H9 (cell line): ENCODE measurements around the gene CBX1. TPM values are rescaled to one million over a fixed set of nuclear protein-coding genes. Genes with fewer than 3 reads are reported as not detected.

Experiments used
- DNase-seq: peaks from one replicate; pipeline ENCODE4 v3.0.0-alpha.2; 2017
- H2AFZ ChIP-seq: one replicate; pipeline ENCODE4 v1.6.1; 2013; ENCODE audit warnings: mild to moderate bottlenecking, low read length, control low read depth, moderate library complexity
- H2AK5ac ChIP-seq: 2 replicates; pipeline ENCODE4 v1.6.1; 2013; ENCODE audit warnings: low read length, control low read depth, mixed read lengths; ENCODE audit not compliant: insufficient read length
- H2BK120ac ChIP-seq: one replicate; pipeline ENCODE4 v1.6.1; 2013; ENCODE audit warnings: low read depth, mild to moderate bottlenecking, low read length, control low read depth, inconsistent platforms; ENCODE audit not compliant: poor library complexity, severe bottlenecking
- H2BK12ac ChIP-seq: 2 replicates; pipeline ENCODE4 v1.6.1; 2013; ENCODE audit warnings: low read length, control low read depth, mixed read lengths, low read depth; ENCODE audit not compliant: insufficient read length
- H2BK15ac ChIP-seq: 2 replicates; pipeline ENCODE4 v1.6.1; 2013; ENCODE audit warnings: low read depth, low read length, control low read depth
- H2BK20ac ChIP-seq: one replicate; pipeline ENCODE4 v1.6.1; 2013; ENCODE audit warnings: low read depth, mild to moderate bottlenecking, low read length, control low read depth, inconsistent platforms; ENCODE audit not compliant: poor library complexity, severe bottlenecking
- H2BK5ac ChIP-seq: 2 replicates; pipeline ENCODE4 v1.6.1; 2013; ENCODE audit warnings: low read length, control low read depth, mixed read lengths; ENCODE audit not compliant: insufficient read length
- H3K14ac ChIP-seq: 2 replicates; pipeline ENCODE4 v1.6.1; 2013; ENCODE audit warnings: low read length, control low read depth; ENCODE audit not compliant: insufficient read depth
- H3K18ac ChIP-seq: 2 replicates; pipeline ENCODE4 v1.6.1; 2013; ENCODE audit warnings: low read depth, mild to moderate bottlenecking, mixed read lengths, low read length, control low read depth; ENCODE audit not compliant: insufficient read length
- H3K23ac ChIP-seq: 2 replicates; pipeline ENCODE4 v1.6.1; 2013; ENCODE audit warnings: low read length, control low read depth, mixed read lengths, low read depth; ENCODE audit not compliant: insufficient read length
- H3K23me2 ChIP-seq: 2 replicates; pipeline ENCODE4 v1.6.1; 2013; ENCODE audit warnings: low read depth, mild to moderate bottlenecking, mixed read lengths, low read length, control low read depth; ENCODE audit not compliant: insufficient read length, poor library complexity, severe bottlenecking
- H3K27ac ChIP-seq: 2 replicates; pipeline ENCODE4 v1.5.1; 2013; ENCODE audit warnings: low read length, control low read depth, mixed read lengths, low read depth; ENCODE audit not compliant: insufficient read length
- H3K27me3 ChIP-seq: 2 replicates; pipeline ENCODE4 v1.6.1; 2013; ENCODE audit warnings: low read length, control low read depth, inconsistent platforms; ENCODE audit not compliant: insufficient read depth
- H3K4ac ChIP-seq: 2 replicates; pipeline ENCODE4 v1.6.1; 2013; ENCODE audit warnings: low read depth, mild to moderate bottlenecking, control low read depth, inconsistent platforms, low read length, moderate library complexity
- H3K4me1 ChIP-seq: 2 replicates; pipeline ENCODE4 v1.6.1; 2013; ENCODE audit warnings: low read length, control low read depth, inconsistent platforms; ENCODE audit not compliant: insufficient read depth
- H3K4me2 ChIP-seq: 2 replicates; pipeline ENCODE4 v1.6.1; 2013; ENCODE audit warnings: low read length, control low read depth, mixed read lengths; ENCODE audit not compliant: insufficient read length, insufficient read depth
- H3K56ac ChIP-seq: 2 replicates; pipeline ENCODE4 v1.6.1; 2013; ENCODE audit warnings: low read depth, mild to moderate bottlenecking, mixed read lengths, low read length, control low read depth; ENCODE audit not compliant: insufficient read length
- H3K79me1 ChIP-seq: 2 replicates; pipeline ENCODE4 v1.6.1; 2013; ENCODE audit warnings: low read depth, mild to moderate bottlenecking, moderate library complexity, low read length, control low read depth, inconsistent platforms; ENCODE audit not compliant: insufficient read depth, poor library complexity, severe bottlenecking
- H3K79me2 ChIP-seq: 2 replicates; pipeline ENCODE4 v1.6.1; 2013; ENCODE audit warnings: low read length, control low read depth, inconsistent platforms; ENCODE audit not compliant: insufficient read depth
- H3K9ac ChIP-seq: 2 replicates; pipeline ENCODE4 v1.6.1; 2013; ENCODE audit warnings: low read length, control low read depth, mixed read lengths; ENCODE audit not compliant: insufficient read length; ENCODE audit errors: extremely low read depth
- H3K9me3 ChIP-seq: one replicate; pipeline ENCODE4 v1.6.1; 2013; ENCODE audit warnings: low read depth, low read length, inconsistent platforms; ENCODE audit not compliant: control insufficient read depth
- H3T11ph ChIP-seq: one replicate; pipeline ENCODE4 v1.6.1; 2013; ENCODE audit warnings: mild to moderate bottlenecking, low read length, control low read depth, inconsistent platforms
- H4K20me1 ChIP-seq: one replicate; pipeline ENCODE4 v1.6.1; 2013; ENCODE audit not compliant: control insufficient read depth, insufficient read length, insufficient read depth
- H4K5ac ChIP-seq: 2 replicates; pipeline ENCODE4 v1.6.1; 2013; ENCODE audit warnings: low read depth, mild to moderate bottlenecking, mixed read lengths, low read length, control low read depth; ENCODE audit not compliant: insufficient read length
- H4K8ac ChIP-seq: replicated peaks from 2 replicates; pipeline ENCODE4 v1.6.1; 2013; ENCODE audit warnings: low read length, control low read depth, mixed read lengths, low read depth; ENCODE audit not compliant: insufficient read length
- H4K91ac ChIP-seq: 2 replicates; pipeline ENCODE4 v1.6.1; 2013; ENCODE audit warnings: low read depth, mild to moderate bottlenecking, moderate library complexity, mixed read lengths, low read length, control low read depth; ENCODE audit not compliant: insufficient read length
- H3K27ac Mint-ChIP-seq, 3 experiments: 2 replicates in 2 of 3; 3 replicates in 1 of 3; pipeline ENCODE4 v1.8.0; 2020 to 2021; ENCODE audit warnings: mixed read lengths in 3 of 3, mild to moderate bottlenecking in 1 of 3, moderate library complexity in 1 of 3
- H3K27me3 Mint-ChIP-seq: 2 replicates; pipeline ENCODE4 v1.8.0; 2021; ENCODE audit warnings: low read depth, mild to moderate bottlenecking, moderate library complexity, mixed read lengths
- H3K36me3 Mint-ChIP-seq, 3 experiments: 2 replicates in 2 of 3; 3 replicates in 1 of 3; pipeline ENCODE4 v1.8.0; 2020 to 2021; ENCODE audit warnings: low read depth in 3 of 3, mixed read lengths in 3 of 3; ENCODE audit not compliant: insufficient read depth in 1 of 3
- H3K4me1 Mint-ChIP-seq, 2 experiments: 2 replicates each; pipeline ENCODE4 v1.8.0; 2020; ENCODE audit warnings: mixed read lengths in 2 of 2
- H3K4me3 Mint-ChIP-seq, 2 experiments: 2 replicates in 1 of 2; 3 replicates in 1 of 2; pipeline ENCODE4 v1.8.0; 2020 to 2021; ENCODE audit warnings: mild to moderate bottlenecking in 2 of 2, mixed read lengths in 2 of 2, moderate library complexity in 1 of 2
- H3K9me3 Mint-ChIP-seq, 2 experiments: 2 replicates in 1 of 2; 3 replicates in 1 of 2; pipeline ENCODE4 v1.8.0; 2020; ENCODE audit warnings: mild to moderate bottlenecking in 2 of 2, mixed read lengths in 2 of 2, moderate library complexity in 1 of 2
- WGBS: extraction: QIAGEN DNeasy Blood & Tissue Kit; methylation state at CpG from one replicate; pipeline ENCODE4 v1.1.7; 2013; ENCODE audit warnings: missing lambda C conversion rate, low lambda C conversion rate, mixed read lengths; ENCODE audit not compliant: insufficient read length; ENCODE audit errors: extremely low coverage; 5-methylcytosine and 5-hydroxymethylcytosine counted together
- total RNA-seq: library from RNA; stranded (reverse); gene quantifications from 2 replicates; pipeline ENCODE4 v1.2.1, GENCODE V29; 2021
- TF ChIP-seq, protein P1 (sequence below): fragments of 200-600 bp; sonication (generic); conservative IDR thresholded peaks from 3 replicates; pipeline ENCODE4 v1.8.0; 2021; ENCODE audit warnings: antibody characterized with exemption, mild to moderate bottlenecking

CBX1 gene
- total RNA-seq, 1 experiment from 2014 or later: 155 TPM

- H2AK5ac ChIP-seq: no peak overlapping the region
- H3K36me3 Mint-ChIP-seq: peaks cover 14 to 57% (median 45%) of the 10 kb centered on the region in 3 experiments; a peak in 6 of 7 replicates
- no peaks in the 10 kb centered on the region for H3K9me3 ChIP-seq
- H3K79me1 ChIP-seq: no peaks in the 10 kb centered on the region
- no peak overlapping the region for H3K56ac ChIP-seq
- no peak overlapping the region for H3K14ac ChIP-seq
- no CpG with 5 or more reads among the region's 9 CpGs for WGBS
- no peak overlapping the region for H3K23ac ChIP-seq
- H3K4me2 ChIP-seq: no peak overlapping the region
- H2BK15ac ChIP-seq: no peak overlapping the region
- no peak overlapping the region for H2BK20ac ChIP-seq
- no peak overlapping the region for H3K27ac Mint-ChIP-seq
- H3K27me3 Mint-ChIP-seq: no peaks in the 10 kb centered on the region
- TF ChIP-seq, protein P1, sequence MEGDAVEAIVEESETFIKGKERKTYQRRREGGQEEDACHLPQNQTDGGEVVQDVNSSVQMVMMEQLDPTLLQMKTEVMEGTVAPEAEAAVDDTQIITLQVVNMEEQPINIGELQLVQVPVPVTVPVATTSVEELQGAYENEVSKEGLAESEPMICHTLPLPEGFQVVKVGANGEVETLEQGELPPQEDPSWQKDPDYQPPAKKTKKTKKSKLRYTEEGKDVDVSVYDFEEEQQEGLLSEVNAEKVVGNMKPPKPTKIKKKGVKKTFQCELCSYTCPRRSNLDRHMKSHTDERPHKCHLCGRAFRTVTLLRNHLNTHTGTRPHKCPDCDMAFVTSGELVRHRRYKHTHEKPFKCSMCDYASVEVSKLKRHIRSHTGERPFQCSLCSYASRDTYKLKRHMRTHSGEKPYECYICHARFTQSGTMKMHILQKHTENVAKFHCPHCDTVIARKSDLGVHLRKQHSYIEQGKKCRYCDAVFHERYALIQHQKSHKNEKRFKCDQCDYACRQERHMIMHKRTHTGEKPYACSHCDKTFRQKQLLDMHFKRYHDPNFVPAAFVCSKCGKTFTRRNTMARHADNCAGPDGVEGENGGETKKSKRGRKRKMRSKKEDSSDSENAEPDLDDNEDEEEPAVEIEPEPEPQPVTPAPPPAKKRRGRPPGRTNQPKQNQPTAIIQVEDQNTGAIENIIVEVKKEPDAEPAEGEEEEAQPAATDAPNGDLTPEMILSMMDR: no peak
- H3K4me1 ChIP-seq: no peaks in the 10 kb centered on the region
- no peak overlapping the region for H2BK120ac ChIP-seq
- H3K23me2 ChIP-seq: no peaks in the 10 kb centered on the region
- H3K18ac ChIP-seq: no peak overlapping the region
- no peak overlapping the region for H4K8ac ChIP-seq
- DNase-seq: no peak
- no peak overlapping the region for H2AFZ ChIP-seq
- no peak overlapping the region for H2BK12ac ChIP-seq
- H3K9me3 Mint-ChIP-seq: no peaks in the 10 kb centered on the region
- peaks cover 2 to 3% of the 10 kb centered on the region in 2 experiments; a peak in 3 of 4 replicates for H3K4me1 Mint-ChIP-seq
- H3K4me3 Mint-ChIP-seq: no peak overlapping the region; a peak in 1 of 5 replicates
- no peak overlapping the region for H2BK5ac ChIP-seq
- no peak overlapping the region for H3K9ac ChIP-seq
- no peak overlapping the region for H4K91ac ChIP-seq
- no peak overlapping the region for H3K27ac ChIP-seq
- H4K5ac ChIP-seq: no peak overlapping the region
- no peaks in the 10 kb centered on the region for H3K79me2 ChIP-seq
- H3T11ph ChIP-seq: no peak overlapping the region
- H3K4ac ChIP-seq: no peak overlapping the region
- H4K20me1 ChIP-seq: no peaks in the 10 kb centered on the region
- no peaks in the 10 kb centered on the region for H3K27me3 ChIP-seq
Observed at GRCh38 chr17:48121923-48122664, 20.8 kb upstream of the CBX1 start.
